IMR-90 (cell line): ENCODE data around the gene DDIAS. TPM values are rescaled to one million over a fixed set of nuclear protein-coding genes. Genes with fewer than 3 reads are reported as not detected.

Experiments used
- ATAC-seq: fragments of 200-7000 bp; cut with Tn5 transposase; 2 replicates; pipeline ENCODE4 v1.9.1; 2020; ENCODE audit warnings: low read depth, mild to moderate bottlenecking, moderate library complexity
- BruUV-seq: library from RNA; stranded (reverse); fragments of 400-500 nt; replicated peaks from 2 replicates; lab custom pipeline; 2021; lab: Mats Ljungman, UMichigan
- CTCF ChIA-PET: fragments of 300-600 bp; formaldehyde crosslinking; extraction: SDS; loops from one replicate; lab custom pipeline; 2021; ENCODE audit warnings: antibody characterized with exemption; lab: Yijun Ruan, JAX
- POLR2A ChIA-PET: fragments of 300-600 bp; sonication (Branson Sonifier 250); formaldehyde crosslinking; loops from one replicate; lab custom pipeline; 2022; ENCODE audit warnings: antibody characterized with exemption; ENCODE audit not compliant: unreplicated experiment; lab: Charles Lee
- DNase-seq: peaks from one replicate; pipeline ENCODE4 v3.0.0; 2013
- H2AFZ ChIP-seq: replicated peaks from 2 replicates; pipeline ENCODE3; 2013; ENCODE audit warnings: low read length, mild to moderate bottlenecking; ENCODE audit not compliant: poor library complexity
- H2AK5ac ChIP-seq: 2 replicates; pipeline ENCODE4 v1.6.1; 2013; ENCODE audit warnings: low read depth, low read length, inconsistent platforms
- H2AK9ac ChIP-seq: replicated peaks from 2 replicates; pipeline ENCODE3; 2013; ENCODE audit warnings: mild to moderate bottlenecking, low read depth, low read length, moderate library complexity; ENCODE audit not compliant: poor library complexity
- H2BK120ac ChIP-seq: 2 replicates; pipeline ENCODE4 v1.6.1; 2013; ENCODE audit warnings: low read depth, low read length, inconsistent platforms
- H2BK15ac ChIP-seq: 3 replicates; pipeline ENCODE4 v1.6.1; 2013; ENCODE audit warnings: low read depth, low read length, inconsistent platforms
- H2BK20ac ChIP-seq: 2 replicates; pipeline ENCODE4 v1.6.1; 2013; ENCODE audit warnings: low read depth, mild to moderate bottlenecking, inconsistent platforms, low read length, moderate library complexity
- H2BK5ac ChIP-seq: 2 replicates; pipeline ENCODE4 v1.6.1; 2013; ENCODE audit warnings: mild to moderate bottlenecking, low read depth, low read length, inconsistent platforms; ENCODE audit not compliant: poor library complexity, severe bottlenecking
- H3K14ac ChIP-seq: replicated peaks from 2 replicates; pipeline ENCODE4 v1.6.1; 2013; ENCODE audit warnings: low read depth, low read length, inconsistent platforms
- H3K18ac ChIP-seq: 2 replicates; pipeline ENCODE4 v1.6.1; 2013; ENCODE audit warnings: low read depth, low read length, control low read depth
- H3K23ac ChIP-seq: 2 replicates; pipeline ENCODE4 v1.6.1; 2013; ENCODE audit warnings: low read depth, low read length, inconsistent platforms
- H3K27ac ChIP-seq: 2 replicates; pipeline ENCODE4 v1.5.1; 2013; ENCODE audit warnings: mild to moderate bottlenecking, control low read depth, low read length; ENCODE audit not compliant: insufficient read depth
- H3K27me3 ChIP-seq: 2 replicates; pipeline ENCODE4 v1.6.1; 2013; ENCODE audit warnings: low read length; ENCODE audit not compliant: control insufficient read depth, insufficient read depth
- H3K36me3 ChIP-seq: 2 replicates; pipeline ENCODE4 v1.6.1; 2013; ENCODE audit warnings: low read length, mixed read lengths; ENCODE audit not compliant: control insufficient read depth, insufficient read depth
- H3K4ac ChIP-seq: 2 replicates; pipeline ENCODE4 v1.6.1; 2013; ENCODE audit warnings: low read depth, low read length, inconsistent platforms
- H3K4me1 ChIP-seq: 2 replicates; pipeline ENCODE4 v1.6.1; 2013; ENCODE audit warnings: low read length, mixed read lengths; ENCODE audit not compliant: control insufficient read depth, insufficient read depth
- H3K4me2 ChIP-seq: 2 replicates; pipeline ENCODE4 v1.6.1; 2013; ENCODE audit warnings: low read depth, mild to moderate bottlenecking, control low read depth, low read length, moderate library complexity
- H3K4me3 ChIP-seq: 2 replicates; pipeline ENCODE4 v1.5.1; 2013; ENCODE audit warnings: low read depth, mild to moderate bottlenecking, control low read depth, low read length, moderate library complexity; ENCODE audit not compliant: insufficient read depth
- H3K56ac ChIP-seq: 2 replicates; pipeline ENCODE4 v1.6.1; 2013; ENCODE audit warnings: low read length, inconsistent platforms; ENCODE audit not compliant: insufficient read depth; ENCODE audit errors: extremely low read depth
- H3K79me1 ChIP-seq, 2 experiments: 2 replicates each; pipeline ENCODE4 v1.6.1; 2013; ENCODE audit warnings: low read length in 2 of 2, inconsistent platforms in 1 of 2, low read depth in 1 of 2
- H3K9ac ChIP-seq: 2 replicates; pipeline ENCODE4 v1.6.1; 2013; ENCODE audit warnings: low read depth, low read length, control low read depth
- H3K9me1 ChIP-seq: 2 replicates; pipeline ENCODE4 v1.6.1; 2013; ENCODE audit warnings: low read length, inconsistent platforms; ENCODE audit not compliant: insufficient read depth
- H3K9me3 ChIP-seq: 2 replicates; pipeline ENCODE4 v1.6.1; 2013; ENCODE audit warnings: low read length; ENCODE audit not compliant: control insufficient read depth, insufficient read depth
- H4K20me1 ChIP-seq: 2 replicates; pipeline ENCODE4 v1.6.1; 2013; ENCODE audit warnings: low read length, inconsistent platforms; ENCODE audit not compliant: insufficient read depth
- H4K5ac ChIP-seq: 2 replicates; pipeline ENCODE4 v1.6.1; 2013; ENCODE audit warnings: mild to moderate bottlenecking, low read depth, low read length, control low read depth
- H4K8ac ChIP-seq, 2 experiments: 2 replicates each; pipeline ENCODE4 v1.6.1; 2013; ENCODE audit warnings: low read depth in 2 of 2, low read length in 2 of 2, control low read depth in 1 of 2, inconsistent platforms in 1 of 2
- H4K91ac ChIP-seq: 2 replicates; pipeline ENCODE4 v1.6.1; 2013; ENCODE audit warnings: low read depth, low read length, inconsistent platforms; ENCODE audit not compliant: insufficient read depth
- FOS ChIP-seq: fragments of 150-350 bp; IDR thresholded peaks from 2 replicates; pipeline ENCODE4 v1.6.1; 2016; ENCODE audit warnings: low read depth, low read length
- POLR2A ChIP-seq: IDR thresholded peaks from 2 replicates; pipeline ENCODE4 v1.6.1; 2012; ENCODE audit warnings: mild to moderate bottlenecking, low read depth, low read length
- dilution Hi-C: fragments of 300-500 bp; cut with HindIII; formaldehyde crosslinking; loops from one replicate; pipeline ENCODE4 v1.14.3; 2018; ENCODE audit warnings: low sequenced_read_pairs; ENCODE audit not compliant: unreplicated experiment
- in situ Hi-C: fragments of 300-500 bp; cut with MboI; formaldehyde crosslinking; loops from 3 replicates; pipeline ENCODE4 v1.14.3; 2019; ENCODE audit warnings: low sequenced_read_pairs, inconsistent platforms, mixed read lengths
- intact Hi-C: fragments of 100-400 bp; cut with micrococcal nuclease; formaldehyde crosslinking; loops from 2 replicates; pipeline ENCODE4 v1.10.0; 2022
- polyA plus RNA-seq, 3 experiments: library from polyadenylated mRNA; depleted of rRNA; stranded (reverse); fragments of >200 nt; gene quantifications; 2 replicates each; pipeline ENCODE4 v1.2.3, GENCODE V29; 2012; ENCODE audit warnings: low replicate concordance in 1 of 3
- total RNA-seq: library from RNA; depleted of rRNA; stranded (reverse); fragments of >200 nt; gene quantifications from 2 replicates; pipeline ENCODE4 v1.2.3, GENCODE V29; 2012

DDIAS gene
- total and polyA plus RNA-seq, 2 of the 4 experiments (the other 2 are of a cell fraction), result 4.3 to 15.8 TPM

GRCh38 chr11:82895437-82896091, 6.0 kb upstream of the DDIAS start:
- Histone ChIP-seq H3K27ac (no peak overlapping the region), H3K9me3 (no peaks in the 10 kb centered on the region), H3K4me3 (no peak overlapping the region), H3K56ac (no peak overlapping the region), H4K5ac (no peak overlapping the region), H3K79me1 (peaks cover 16 to 23% of the 10 kb centered on the region in 2 experiments), H4K20me1 (no peaks in the 10 kb centered on the region), H2BK20ac (no peak overlapping the region), H2AK5ac (no peak overlapping the region), H3K4ac (no peak overlapping the region), H2AFZ (no peak overlapping the region), H2BK120ac (no peak overlapping the region), H3K14ac (no peak overlapping the region), H4K91ac (no peak overlapping the region), H2BK5ac (no peak overlapping the region), H2AK9ac (no peak overlapping the region), H3K4me2 (no peak overlapping the region), H3K9me1 (0 out of 2 replicates have a peak, but pooled peaks cover 2% of the 10 kb centered on the region), H4K8ac (no peak overlapping the region), H3K23ac (no peak overlapping the region), H3K4me1 (0 out of 2 replicates have a peak, but pooled peaks cover 1% of the 10 kb centered on the region), H2BK15ac (no peak overlapping the region), H3K9ac (no peak overlapping the region), H3K27me3 (no peaks in the 10 kb centered on the region), H3K36me3 (no peaks in the 10 kb centered on the region), H3K18ac (no peak overlapping the region)
- ATAC-seq (no peak), DNase-seq (no peak)
- no peak for TF ChIP-seq FOS
- no peak for TF ChIP-seq POLR2A
- in situ Hi-C loops, result no loop called here
- dilution Hi-C loops, result no loop called here
- no TSS peak for BruUV-seq
- POLR2A ChIA-PET, result no interaction called here
- CTCF ChIA-PET, result interaction anchor here (0.8 to 1.8 kb wide), 2 partner anchors 18 to 28 kb away, joined by 3 to 8 read pairs; no protein-coding TSS in a partner anchor
- intact Hi-C loops, result no loop called here
